Mesothelial cell of epicardium (in vitro differentiated cells): ENCODE data around the gene HCAR3. TPM values are rescaled to one million over a fixed set of nuclear protein-coding genes. Genes with fewer than 3 reads are reported as not detected.
A peak's percentile ranks its signal among the peaks of the same experiment; 100 is the strongest.
"Not testable (repeated sequence)": the region's sequence is repeated elsewhere in the genome, so short reads cannot be mapped to it uniquely, and the experiment has no call there.

ENCODE experiments used
- DNase-seq, 2 experiments: peaks; one replicate each; pipeline ENCODE4 v3.0.0; 2021; ENCODE audit warnings: low spot score in 2 of 2; ENCODE audit not compliant: unreplicated experiment in 2 of 2
- H3K27ac Mint-ChIP-seq: 2 replicates; pipeline ENCODE4 v1.8.0; 2021; ENCODE audit warnings: mixed read lengths
- H3K27me3 Mint-ChIP-seq: 2 replicates; pipeline ENCODE4 v1.8.0; 2021; ENCODE audit warnings: low read depth, mixed read lengths
- H3K36me3 Mint-ChIP-seq: 2 replicates; pipeline ENCODE4 v1.8.0; 2021; ENCODE audit warnings: mixed read lengths
- H3K4me1 Mint-ChIP-seq: 2 replicates; pipeline ENCODE4 v1.8.0; 2021; ENCODE audit warnings: mixed read lengths
- H3K4me3 Mint-ChIP-seq: 2 replicates; pipeline ENCODE4 v1.8.0; 2021; ENCODE audit warnings: mild to moderate bottlenecking, moderate library complexity, mixed read lengths
- H3K9me3 Mint-ChIP-seq: 2 replicates; pipeline ENCODE4 v1.8.0; 2021; ENCODE audit warnings: mixed read lengths
- CTCF ChIP-seq: fragments of 200-600 bp; sonication (generic); IDR thresholded peaks from one replicate; pipeline ENCODE4 v1.5.0; 2021; ENCODE audit warnings: antibody characterized with exemption; ENCODE audit not compliant: unreplicated experiment
- total RNA-seq: library from RNA; stranded (reverse); gene quantifications from 3 replicates; pipeline ENCODE4 v1.2.1, GENCODE V29; 2021

Gene HCAR3
- 1.1 to 1.6 TPM (median 1.5 TPM) in 3 replicates for total RNA-seq

- H3K27me3 Mint-ChIP-seq, H3K36me3 Mint-ChIP-seq, H3K4me3 Mint-ChIP-seq, DNase-seq, H3K9me3 Mint-ChIP-seq: not testable (repeated sequence)
- Mint-ChIP-seq H3K4me1 (peaks cover 30% of the 10 kb centered on the region), H3K27ac (peak within 1 kb of the TSS; percentile 97)
Observed at GRCh38 chr12:122716658-122717057, at the start of gene HCAR3. HCAR3 (minus strand) TSS chr12:122716811; CDS start chr12:122716737, 74 bp downstream.

- no peak for TF ChIP-seq CTCF
- Mint-ChIP-seq H3K4me3 (no peak overlapping the region), H3K9me3 (no peaks in the 10 kb centered on the region), H3K27me3 (no peaks in the 10 kb centered on the region), H3K27ac (peak overlapping the region; percentile 26), H3K36me3 (peaks cover 43% of the 10 kb centered on the region), H3K4me1 (peaks cover 24% of the 10 kb centered on the region)
- DNase-seq, result no peak
Observed at GRCh38 chr12:122757568-122757967, 41.0 kb upstream of the HCAR3 start.

GRCh38 chr12:122754790-122755189 is 38.2 kb upstream of the HCAR3 start:
- no peak for TF ChIP-seq CTCF
- no peak for DNase-seq
- Mint-ChIP-seq H3K4me3 (no peak overlapping the region), H3K27me3 (no peaks in the 10 kb centered on the region), H3K9me3 (no peaks in the 10 kb centered on the region), H3K36me3 (peaks cover 36% of the 10 kb centered on the region), H3K4me1 (peaks cover 46% of the 10 kb centered on the region), H3K27ac (peak overlapping the region; percentile 19)

- Mint-ChIP-seq H3K36me3 (peaks cover 28% of the 10 kb centered on the region), H3K4me3 (peak overlapping the region; percentile 90), H3K27me3 (no peaks in the 10 kb centered on the region), H3K4me1 (peaks cover 54% of the 10 kb centered on the region), H3K27ac (peak overlapping the region; percentile 98), H3K9me3 (no peaks in the 10 kb centered on the region)
- no peak for TF ChIP-seq CTCF
- no peak for DNase-seq
Observed at GRCh38 chr12:122753319-122753650, 36.7 kb upstream of the HCAR3 start.

GRCh38 chr12:122752464-122753318 is 36.1 kb upstream of the HCAR3 start, which contains the start of gene DENR:
DENR (plus strand) TSS chr12:122752824; CDS start chr12:122753702, 878 bp downstream.
- H3K4me3 Mint-ChIP-seq, result peak within 1 kb of the TSS; percentile 90
- peak; percentile 99 to 100 for DNase-seq
- peak; percentile 69 for TF ChIP-seq CTCF
- no peaks in the 10 kb centered on the region for H3K9me3 Mint-ChIP-seq
- H3K4me1 Mint-ChIP-seq, result peaks cover 54% of the 10 kb centered on the region
- peaks cover 25% of the 10 kb centered on the region for H3K36me3 Mint-ChIP-seq
- H3K27ac Mint-ChIP-seq, result peak within 1 kb of the TSS; percentile 98
- H3K27me3 Mint-ChIP-seq, result no peaks in the 10 kb centered on the region

- Mint-ChIP-seq H3K36me3 (peaks cover 12% of the 10 kb centered on the region), H3K4me1 (peaks cover 51% of the 10 kb centered on the region), H3K27ac (peak overlapping the region; percentile 98), H3K4me3 (peak overlapping the region; percentile 90)
- H3K27me3 Mint-ChIP-seq, H3K9me3 Mint-ChIP-seq, DNase-seq: not testable (repeated sequence)
Observed at GRCh38 chr12:122750781-122751515, 34.3 kb upstream of the HCAR3 start.
